T follicular helper cell (primary cell): Measurements from ENCODE around the gene CDCA5.
A peak's percentile ranks its signal among the peaks of the same experiment; 100 is the strongest.

Source experiments
- DNase-seq: peaks from one replicate; pipeline ENCODE4 v3.0.0-alpha.2; 2020; ENCODE audit warnings: low read depth

Gene CDCA5

GRCh38 chr11:65072631-65072966, 11.2 kb downstream of the CDCA5 start:
- DNase-seq = no peak

DNA sequence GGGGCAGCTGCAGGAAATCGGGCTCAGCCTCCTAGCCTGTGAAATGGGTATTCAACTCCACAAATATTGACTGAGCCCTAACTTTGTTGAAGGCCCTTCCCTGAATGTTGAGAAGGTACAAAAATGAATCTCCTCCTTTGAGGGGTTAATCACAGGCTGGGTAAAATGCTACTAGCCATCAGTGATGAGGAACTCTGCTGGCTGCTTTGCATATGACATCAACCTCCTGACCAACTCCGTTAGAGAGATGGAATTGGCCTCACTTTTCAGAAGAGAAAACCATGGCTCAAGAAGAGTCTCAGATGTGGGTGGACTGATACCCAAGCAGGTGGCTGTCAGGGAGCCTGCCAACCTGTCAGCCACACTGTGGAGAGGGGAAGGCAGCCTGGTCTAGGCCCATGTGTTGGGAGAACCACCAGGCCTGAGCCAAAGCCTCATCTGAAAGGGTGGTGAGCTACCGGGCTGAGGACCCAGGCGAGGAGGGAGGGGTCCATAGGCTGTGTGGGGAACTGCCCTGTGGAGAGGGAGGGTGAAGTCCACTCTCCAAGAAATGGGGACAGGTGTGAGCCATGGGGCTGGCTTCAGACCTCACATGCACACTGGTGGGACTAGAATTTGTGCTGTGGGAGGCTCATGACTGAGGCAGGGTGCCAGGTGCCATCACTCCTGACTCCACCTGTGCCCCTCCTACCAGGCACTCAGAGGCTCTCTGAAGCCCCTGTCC, 11.8 kb downstream of the CDCA5 start:
- no peak for DNase-seq

DNA sequence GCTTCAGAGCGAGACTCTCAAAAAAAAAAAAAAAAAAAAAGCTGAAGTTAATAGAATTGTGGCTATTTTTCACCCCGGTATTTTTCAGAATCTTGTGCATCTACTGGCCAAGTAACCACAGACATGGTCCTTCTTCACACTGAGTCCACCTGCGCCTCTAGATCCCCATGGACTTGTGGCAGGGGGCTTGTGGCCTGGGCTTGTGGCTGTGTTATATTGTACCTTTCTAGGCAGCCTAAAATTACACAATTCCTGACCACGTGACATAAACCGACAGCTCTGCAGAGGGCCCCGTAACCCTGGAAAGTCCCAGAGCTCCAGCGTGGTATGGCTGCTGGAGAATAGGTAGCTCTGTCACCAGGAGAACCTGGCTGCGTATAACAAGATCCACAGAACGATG, 14.6 kb downstream of the CDCA5 start:
- no peak for DNase-seq

DNA sequence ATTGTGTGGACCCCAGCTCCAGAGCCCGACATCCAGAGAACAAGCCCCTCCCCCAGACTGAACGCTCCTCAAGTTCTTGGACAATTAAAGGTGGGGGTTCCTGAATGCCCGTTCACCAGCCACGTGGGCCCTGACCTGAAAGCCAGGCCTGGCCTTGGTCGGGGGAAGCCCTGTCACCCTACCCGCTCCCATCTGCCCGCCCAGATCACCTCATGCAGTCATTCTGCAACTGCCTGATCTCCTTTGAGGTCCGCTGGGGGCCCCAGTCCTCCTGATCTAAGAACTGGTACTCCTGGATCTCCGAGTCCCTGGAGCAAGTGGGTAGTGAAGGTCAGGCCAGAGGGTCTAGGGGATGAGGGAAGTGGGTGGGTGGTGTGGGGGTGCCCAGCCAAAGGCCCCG, 16.4 kb downstream of the CDCA5 start:
- DNase-seq = no peak

DNA sequence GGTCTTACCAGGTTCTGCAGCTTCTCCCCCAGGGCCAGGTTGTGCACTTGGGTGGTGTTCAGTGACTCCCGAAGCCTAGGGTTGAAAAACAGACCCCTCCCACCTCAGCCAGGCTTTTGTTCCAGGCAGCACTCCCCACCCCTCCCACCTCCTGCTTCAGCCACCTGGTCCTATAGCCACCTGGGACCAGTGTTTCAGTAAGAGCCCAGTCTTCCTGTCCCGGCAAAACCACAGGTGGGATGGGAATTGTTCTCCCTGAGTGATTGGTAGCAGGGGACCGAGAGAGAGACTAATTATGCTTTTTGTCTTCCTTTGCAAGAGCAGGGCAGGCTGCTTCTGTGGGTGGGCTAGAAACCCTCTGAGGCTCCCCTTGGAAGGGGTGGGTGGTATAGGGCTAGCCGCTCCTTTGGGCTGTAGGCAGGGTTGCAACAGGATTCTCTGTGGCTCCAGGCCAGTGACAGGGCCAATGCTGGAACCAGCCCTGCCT, 17.0 kb downstream of the CDCA5 start:
- no peak for DNase-seq

DNA sequence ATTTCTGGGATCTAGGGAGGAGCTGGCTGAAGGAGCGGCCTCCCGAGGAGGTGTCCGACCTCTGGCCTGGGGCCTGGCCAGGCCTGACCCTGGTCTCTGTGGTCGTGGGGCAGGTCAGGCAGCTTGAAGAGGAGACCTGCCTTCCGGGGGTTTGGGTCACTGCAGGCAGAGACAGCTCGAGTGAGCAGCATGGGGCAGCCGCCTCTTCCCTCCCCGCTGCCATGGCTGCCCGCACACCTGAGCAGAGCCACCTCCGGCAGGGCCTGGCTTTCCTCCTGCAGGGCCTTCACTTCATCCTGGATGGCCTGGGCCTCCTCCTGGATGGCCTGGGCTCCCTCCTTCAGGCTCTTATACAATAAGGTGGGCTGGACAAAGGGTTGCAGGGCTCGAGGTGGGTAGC, 17.5 kb downstream of the CDCA5 start:
- no peak for DNase-seq

DNA sequence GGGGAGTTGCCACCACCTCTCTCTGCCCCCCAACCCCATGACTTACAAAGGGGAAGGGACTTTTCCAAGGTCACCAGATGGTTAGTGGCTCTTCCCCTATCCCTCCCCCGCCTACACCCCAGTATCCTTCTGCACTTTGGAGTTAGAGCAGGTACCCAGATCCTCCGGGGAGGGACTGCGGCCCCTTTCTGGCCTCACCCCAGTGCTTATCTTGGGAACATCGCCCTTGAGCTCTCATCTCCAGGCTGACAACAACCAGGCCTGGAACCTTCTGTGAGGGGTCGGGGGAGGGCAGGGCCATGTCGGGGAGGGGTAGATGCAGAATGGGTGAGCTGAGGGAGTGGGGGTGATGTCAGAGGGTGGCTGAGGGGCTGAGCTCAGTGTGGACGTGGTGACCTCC, 18.0 kb downstream of the CDCA5 start:
- DNase-seq = no peak

DNA sequence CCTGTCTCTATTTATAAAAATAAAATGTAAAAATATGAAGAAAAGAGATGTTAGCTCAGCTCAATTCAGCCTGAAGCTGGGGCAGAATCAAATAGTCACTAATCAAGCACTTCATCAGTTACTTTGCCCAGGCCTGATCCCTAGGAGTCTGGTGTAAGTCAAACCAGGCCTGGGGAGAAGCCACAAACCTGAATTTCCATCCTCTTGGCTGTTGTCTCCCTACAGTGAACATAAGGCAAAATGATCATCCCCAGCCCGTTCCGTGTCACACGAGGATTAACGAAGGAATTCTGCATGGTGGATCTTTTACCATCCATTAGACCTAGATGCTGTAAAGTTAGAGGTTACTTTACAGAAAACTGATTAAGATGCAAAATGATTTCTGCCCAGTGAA, 19.0 kb downstream of the CDCA5 start:
- no peak for DNase-seq

DNA sequence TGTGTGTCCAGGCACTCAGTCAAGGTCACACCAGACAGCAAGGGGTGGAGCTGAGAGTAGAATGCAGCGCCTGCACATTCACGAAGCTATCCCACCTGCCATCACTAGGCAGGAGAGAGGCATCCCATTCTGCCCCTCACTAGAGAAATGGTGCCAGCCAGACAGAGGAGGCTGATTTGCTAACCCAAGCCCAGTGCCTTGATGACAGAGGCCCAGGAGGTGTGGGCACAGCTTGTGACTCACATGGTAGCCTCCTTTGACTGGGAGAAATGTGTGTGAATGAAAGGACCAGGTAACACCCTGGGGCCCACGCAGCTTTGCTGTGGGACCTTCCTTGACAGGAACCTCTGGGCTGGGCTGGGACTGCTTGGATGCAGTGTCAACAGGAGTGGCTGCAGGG, 20.3 kb downstream of the CDCA5 start:
- DNase-seq = no peak

DNA sequence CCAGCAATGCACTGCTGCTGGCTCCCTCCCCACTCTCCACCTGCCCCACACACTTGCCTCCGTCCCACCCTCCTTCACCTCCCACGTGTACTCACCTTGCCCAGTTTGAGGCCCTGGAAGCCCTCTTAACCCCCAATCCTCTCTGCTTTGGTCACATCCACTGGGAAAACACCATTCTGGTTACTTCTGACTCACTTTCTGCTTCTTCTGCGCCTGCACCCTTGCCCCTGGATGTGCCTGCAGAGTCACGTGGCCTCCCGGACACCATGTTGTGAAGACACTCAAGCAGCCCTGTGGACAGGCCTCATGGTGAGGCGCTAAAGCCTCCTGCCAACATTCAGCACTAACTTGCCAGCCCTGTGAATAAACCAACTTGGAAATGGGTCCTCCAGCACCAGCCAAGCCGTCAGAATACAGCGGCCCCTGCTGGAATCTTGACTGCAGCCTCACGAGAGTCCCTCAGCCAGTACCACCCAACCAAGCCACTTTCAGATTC, 22.9 kb downstream of the CDCA5 start:
- DNase-seq = no peak

GRCh38 chr11:65059959-65060824, 23.6 kb downstream of the CDCA5 start:
- DNase-seq = no peak

DNA sequence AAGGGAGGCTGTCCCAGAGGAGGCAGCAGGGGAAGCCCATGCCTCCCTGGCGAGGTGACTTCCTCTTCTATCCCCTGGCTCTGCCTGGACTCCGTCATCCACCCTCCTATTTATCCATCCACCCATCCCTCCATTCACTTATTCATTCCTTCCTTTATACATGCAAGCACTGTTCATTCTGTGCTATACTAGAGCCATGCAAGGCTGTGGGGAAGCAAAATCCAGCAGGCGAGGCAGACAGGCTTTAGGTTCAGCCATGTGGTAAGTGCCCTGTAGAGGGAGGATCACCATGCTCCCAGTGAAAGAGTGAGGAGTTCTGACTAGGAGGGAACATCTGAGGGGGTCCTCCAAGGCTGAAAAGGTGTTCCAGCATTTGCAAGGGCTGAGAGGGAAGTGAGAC, 24.3 kb downstream of the CDCA5 start:
- no peak for DNase-seq

DNA sequence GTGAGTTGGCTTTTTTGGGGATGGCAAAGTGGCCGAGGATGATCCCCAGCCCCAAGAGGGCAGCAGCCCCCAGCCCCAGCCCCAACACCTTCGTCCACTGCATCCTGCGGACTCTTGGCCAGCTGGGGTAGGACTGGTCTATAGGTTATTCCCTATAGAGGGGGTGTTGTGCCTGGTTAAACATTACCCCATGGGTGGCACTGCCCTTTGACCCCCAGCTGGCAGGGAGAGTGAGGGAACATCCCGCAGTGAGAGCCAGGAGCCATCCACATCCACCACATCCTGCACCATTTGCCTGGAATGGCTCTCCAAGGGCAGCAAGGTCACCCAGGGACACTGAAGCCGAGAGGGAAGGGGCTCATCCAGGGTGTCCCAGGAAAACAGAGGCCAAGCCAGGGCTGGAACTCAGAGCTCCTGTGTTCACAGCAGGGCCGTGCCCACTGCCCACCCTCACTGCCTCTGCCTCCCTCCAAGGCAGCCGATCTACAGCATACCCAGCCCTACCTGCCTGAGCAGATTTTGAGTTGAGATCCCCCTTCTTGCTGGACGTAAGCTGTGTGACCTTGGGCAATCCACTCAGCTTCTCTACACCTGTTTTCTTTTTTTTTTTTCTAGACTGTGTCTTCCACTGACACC, 25.3 kb downstream of the CDCA5 start, which contains the start of gene NAALADL1:
Gene NAALADL1 (minus strand): TSS at position 135 of the 636 bp plus-strand sequence. CDS start 32 bp downstream, at position 103.
- no peak for DNase-seq

DNA sequence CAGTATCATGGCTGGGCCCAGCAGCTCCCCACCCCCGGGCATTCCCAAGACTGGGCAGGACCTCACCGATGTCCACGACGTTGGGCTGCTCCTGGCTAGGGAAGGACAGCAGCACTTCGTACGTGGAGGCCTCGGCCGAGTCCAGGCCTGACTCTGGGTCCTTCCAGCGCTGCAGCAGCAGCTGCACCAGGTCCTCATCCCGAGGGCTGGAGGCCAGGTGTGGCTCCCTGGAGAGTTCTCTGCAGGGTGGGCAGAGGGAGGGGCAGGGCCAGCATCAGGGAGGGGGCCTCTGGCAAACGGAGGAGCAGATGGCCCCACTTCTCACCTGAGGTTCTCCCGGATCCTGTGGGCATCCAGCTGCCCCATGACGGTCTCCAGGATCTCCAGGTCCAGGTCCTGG, 25.8 kb downstream of the CDCA5 start:
- no peak for DNase-seq

DNA sequence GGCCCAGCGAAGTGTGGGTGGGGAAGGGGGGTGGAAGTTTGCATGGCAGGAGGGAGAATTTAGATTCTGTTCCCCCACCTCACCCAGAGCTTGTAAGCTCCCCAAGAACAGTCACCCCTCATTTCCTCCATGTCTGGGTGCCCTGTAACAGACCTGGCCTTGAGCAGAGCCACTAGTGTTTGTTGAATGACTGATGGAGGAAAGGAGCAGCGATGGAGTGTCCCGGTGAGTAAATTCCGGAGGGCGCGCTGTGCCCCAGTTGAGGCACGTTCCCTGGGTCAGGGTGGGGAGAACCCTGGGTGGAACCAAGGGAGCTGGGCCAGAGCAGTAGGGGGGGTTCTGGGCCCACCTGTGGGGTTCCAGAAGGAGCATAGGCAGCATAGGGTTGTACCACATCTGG, 26.3 kb downstream of the CDCA5 start:
- no peak for DNase-seq

GRCh38 chr11:65056999-65057398, 26.8 kb downstream of the CDCA5 start:
- DNase-seq = no peak

DNA sequence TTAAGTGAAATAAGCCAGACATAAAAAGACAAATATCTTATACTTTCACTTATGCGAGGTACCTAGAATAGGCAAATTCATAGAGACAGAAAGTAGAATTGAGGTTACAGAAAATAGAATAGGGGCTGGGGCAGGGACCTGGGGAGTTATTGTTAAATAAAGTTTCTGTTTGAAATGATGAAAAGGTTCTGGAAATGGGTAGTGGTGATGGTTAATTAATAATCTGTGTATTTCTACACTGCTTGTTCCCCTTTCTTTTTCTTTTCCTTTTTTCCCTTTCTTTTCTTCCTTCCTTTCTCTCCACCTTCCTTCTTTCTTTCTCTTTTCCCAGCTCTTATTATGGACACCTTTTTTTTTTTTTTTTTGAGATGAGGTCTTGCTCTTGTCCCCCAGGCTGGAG, 28.3 kb downstream of the CDCA5 start:
- DNase-seq = no peak

GRCh38 chr11:65053827-65054508, 29.9 kb downstream of the CDCA5 start:
- DNase-seq = peak; percentile 10

DNA sequence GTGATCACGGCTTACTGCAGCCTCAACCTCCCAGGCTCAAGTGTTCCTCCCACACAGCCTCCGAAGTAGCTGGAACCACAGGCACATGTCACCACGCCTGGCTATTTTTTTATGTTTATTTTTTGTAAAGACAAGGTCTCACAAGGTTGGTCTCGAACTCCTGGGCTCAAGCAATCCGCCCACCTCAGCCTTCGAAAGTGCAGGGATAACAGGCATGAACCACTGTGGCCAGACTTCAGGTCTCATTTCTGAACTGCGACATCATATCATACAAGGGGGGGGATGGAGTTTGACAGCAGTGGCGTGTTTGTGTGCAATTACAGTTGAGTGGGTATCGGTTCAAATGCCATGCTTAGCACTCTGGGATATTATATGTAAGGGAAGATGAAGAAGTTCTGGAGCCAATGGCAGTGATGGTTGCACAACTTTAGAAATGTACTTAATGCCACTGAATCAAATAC, 32.4 kb downstream of the CDCA5 start:
- no peak for DNase-seq

DNA sequence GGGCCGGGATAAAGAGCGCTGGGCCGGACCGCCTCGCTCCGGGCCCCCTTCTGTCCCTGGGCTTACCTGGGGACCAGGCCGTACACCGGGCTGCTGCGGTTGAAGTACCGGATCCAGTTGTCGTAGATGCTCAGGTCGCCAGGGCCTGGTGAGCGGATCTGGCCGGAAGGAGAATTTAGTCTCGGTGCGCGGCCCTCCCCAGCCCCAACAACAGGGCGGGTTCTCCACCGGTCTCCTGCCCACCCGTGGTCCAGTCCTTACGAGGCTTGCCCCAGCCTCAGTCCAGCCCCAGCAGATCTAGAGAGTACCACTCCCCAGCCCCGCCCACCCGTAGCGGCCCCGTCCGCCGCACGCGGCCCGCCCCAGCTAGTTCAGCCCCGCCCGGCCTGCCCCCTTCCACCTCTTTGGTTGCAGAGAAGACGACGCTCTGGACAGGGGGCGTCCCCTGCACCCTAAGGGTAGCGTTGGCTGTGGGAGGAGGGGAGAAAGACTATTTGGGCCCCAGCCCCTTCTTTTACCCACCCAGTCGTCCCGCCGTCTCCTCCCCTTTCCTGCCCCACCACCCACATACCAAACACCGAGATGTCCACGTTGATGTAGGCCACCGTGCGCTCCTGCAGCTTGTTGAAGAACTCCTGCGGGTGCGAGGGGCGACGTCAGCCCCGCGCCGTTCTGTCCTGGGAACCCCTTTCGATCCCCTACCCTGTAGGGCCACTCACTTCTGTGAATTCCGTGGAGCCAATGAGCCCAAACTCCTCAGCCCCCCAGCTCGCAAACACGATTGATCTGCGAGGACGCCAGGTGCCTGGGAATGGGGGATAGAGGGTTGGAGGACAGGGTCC, 36.0 kb downstream of the CDCA5 start:
- DNase-seq = no peak

- no peak for DNase-seq
These were observed 38.1 kb downstream of the CDCA5 start for GRCh38 chr11:65045728-65046127.
